GM18868 (cell line): ENCODE results near the gene SHTN1.

Experiments
- ATAC-seq: cut with Tn5 transposase; IDR thresholded peaks from one replicate; pipeline ENCODE4 v1.9.1; 2021; ENCODE audit warnings: mild to moderate bottlenecking, moderate library complexity; ENCODE audit not compliant: unreplicated experiment

The SHTN1 gene

DNA sequence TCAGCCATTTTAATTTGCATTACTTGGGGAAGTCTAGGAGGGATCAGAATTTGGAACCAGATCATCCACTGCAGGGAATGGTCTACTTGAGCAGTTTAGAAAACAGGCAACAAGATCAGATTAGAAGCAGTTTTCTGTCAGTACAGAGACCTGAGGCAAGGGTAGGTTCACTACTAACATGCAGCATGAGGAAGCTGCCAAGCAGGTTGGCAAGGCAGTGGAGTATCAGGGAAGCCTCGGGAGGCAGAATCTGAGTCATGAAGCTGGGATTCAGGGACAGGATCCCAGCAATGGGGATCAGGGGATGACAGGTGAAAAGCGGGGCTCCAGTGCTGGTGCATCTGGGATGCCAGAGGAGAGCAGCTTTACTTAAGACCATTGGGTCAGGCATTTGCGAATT lies 127.6 kb downstream of the SHTN1 start:
- no peak for ATAC-seq

DNA sequence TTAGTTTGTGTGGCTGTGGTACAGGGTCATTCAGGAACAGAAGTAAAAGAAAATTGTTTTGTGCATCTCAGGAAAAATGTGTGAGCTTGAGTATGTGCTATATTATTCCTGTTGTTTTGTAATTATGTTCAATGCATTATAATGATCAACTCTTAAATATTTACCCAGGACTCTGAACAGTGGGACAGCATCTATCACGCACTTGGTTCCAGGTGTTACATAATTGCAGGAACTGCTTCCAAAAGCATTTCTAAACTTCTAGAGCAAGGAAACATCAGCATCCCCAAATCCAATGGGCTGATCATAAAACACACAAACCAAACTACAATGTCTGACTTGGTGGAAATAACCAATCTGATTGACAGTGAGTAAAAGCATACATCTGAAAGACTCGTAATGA lies 129.1 kb downstream of the SHTN1 start:
- no peak for ATAC-seq

DNA sequence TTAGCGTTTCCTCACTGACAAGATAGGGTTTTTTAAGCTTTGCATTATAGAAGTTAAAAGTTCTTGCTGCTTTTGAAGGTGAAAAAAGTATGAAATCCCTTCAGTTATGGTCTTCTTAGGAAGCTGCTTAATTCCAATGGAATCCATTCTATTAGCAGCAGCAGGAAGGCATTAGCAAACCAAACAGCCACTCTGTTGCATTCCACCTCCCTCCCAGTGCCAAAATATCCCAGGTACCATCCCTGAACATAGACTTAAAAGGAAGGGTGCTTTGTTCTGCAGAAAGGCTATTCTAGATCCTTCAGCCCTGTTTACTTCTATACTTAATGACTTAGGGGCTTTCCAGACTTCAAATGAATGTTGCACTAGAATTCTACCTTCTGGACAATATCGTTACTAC lies 131.9 kb downstream of the SHTN1 start:
- no peak for ATAC-seq

DNA sequence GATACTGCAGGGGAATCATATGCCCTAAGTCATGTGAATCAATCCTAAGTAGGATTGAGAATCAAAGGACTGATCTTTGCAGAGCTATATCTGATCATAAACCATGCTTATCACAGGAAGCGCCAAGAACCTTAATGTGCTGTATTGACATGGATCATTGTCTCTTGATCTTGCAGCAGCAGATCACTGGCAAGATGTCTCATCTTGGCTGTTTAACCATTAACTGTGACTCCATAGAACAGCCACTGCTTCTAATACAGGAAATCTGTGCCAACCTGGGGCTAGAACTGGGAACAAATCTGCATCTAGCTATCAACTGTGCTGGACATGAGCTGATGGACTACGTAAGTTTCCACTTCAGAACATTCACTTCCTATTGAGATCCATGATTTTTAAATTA lies 134.0 kb downstream of the SHTN1 start:
- no peak for ATAC-seq

DNA sequence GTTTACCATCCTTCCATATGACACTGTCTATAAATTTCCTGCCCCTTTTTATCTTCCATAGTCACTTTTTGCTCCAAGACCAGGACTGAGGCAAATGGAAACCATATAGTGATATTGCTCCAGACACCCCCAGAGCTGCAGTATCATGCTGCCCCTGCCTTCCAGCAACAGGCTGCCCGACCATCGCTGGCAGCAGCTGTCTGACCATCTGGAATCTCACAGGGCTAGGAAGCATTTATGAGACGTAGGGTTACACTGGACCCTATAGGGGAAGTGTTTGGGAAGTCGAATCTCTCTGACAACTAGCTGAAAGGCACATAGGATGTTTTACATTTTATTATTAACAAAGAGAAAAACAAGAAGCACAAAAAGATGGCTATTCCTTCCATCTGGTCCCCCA lies 136.3 kb downstream of the SHTN1 start:
- ATAC-seq, result no peak

DNA sequence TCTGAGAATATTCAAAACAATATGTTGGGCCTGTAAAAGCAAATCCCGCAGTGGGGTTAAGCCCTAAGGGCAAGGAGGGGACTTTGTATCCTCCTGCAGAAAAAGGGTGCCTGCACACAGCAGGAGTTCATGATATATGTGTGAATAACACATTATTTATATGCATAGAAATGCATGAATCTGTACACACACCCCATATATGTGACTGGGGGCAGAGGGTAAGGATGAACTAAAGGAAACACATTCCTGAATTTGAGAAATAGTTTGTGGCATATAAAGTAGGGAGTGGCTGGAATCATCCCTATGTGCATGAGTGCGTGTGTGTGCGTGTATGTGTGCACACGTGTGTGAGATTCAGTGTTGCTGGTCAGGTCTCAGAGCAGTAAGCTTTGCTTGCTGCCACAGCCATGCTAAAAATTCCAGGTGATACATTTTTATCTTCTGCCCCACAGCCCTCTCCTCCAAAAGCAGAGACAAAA lies 136.8 kb downstream of the SHTN1 start:
- no peak for ATAC-seq

DNA sequence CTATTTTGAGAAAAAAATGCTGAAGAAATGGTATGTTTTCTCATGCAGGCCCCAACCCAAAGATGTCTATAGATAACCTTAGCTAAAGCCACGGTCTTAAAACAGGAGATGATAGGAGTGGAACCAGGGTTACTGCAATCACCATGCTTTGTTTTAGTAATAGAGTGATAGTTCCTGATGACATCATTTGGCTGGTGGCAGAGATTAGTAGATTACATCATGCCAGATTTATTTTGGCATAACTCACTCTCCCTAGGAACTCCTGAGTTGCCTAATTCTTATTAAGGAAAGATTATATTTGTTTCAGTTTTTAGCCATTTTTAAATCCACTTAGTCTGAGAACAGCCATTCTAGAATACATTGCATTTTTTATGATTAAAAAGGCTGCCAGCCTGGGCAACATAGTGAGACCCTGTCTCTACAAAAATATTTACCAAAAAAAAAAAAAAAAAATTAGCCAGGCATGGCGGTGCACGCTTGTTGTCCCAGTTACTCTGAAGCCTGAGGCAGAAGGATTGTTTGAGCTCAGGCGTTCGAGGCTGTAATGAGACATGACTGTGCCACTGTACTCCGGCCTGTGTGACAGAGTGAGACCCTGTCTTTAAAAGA lies 137.9 kb downstream of the SHTN1 start:
- ATAC-seq, result no peak

DNA sequence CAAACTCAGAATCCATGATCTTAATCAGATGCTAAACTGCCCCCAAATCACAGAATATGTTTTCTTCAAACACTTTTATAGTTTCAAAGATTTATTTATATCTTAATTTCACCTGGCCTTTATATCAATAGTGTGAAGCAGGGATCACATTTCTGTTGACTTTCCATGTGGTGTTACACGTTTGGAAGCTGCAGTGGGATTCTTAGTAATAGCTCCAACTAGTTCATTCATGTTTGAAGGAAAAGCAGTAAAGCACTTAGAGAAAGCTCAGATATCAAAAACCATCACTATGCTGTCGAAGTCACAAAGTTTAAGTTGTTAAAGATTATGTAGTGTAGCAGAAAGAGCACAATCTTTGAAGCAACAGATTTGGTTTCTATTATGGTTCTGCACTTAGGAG lies 138.9 kb downstream of the SHTN1 start:
- ATAC-seq, result no peak

DNA sequence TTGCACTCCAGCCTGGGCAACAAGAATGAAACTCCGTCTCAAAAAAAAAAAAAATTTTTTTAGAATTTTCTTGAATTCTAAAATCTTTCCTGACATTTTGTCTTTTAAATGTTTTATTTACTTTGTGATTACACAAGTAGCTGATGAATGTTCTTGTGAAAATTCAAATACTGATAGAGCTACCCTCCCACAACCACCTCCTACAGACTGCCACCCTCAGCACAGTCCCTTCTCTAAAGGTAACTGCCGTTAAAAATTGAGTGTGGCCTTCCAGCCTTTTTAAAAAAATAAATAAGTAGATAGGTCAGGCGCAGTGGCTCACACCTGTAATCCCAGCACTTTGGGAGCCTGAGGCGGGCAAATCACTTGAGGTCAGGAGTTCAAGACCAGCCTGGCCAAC lies 140.6 kb downstream of the SHTN1 start:
- no peak for ATAC-seq

DNA sequence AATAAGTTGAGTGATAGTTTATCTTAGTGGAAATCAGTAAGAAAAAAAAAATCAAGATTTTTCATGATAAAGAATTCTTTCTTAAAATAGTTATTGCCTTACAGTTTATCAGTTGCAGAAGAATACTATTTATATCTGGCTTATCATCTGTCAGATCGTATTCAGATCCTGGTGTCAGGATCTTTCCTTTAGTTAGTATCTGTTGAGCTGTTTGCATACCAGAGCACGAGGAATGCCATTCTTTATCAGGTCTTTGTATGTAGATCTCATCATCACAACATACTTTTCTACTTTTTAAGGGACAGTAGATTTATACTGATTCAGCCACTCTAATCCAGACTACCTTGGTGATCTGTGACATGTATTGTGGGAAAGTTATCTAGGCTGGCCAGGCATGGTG lies 143.2 kb downstream of the SHTN1 start:
- no peak for ATAC-seq

DNA sequence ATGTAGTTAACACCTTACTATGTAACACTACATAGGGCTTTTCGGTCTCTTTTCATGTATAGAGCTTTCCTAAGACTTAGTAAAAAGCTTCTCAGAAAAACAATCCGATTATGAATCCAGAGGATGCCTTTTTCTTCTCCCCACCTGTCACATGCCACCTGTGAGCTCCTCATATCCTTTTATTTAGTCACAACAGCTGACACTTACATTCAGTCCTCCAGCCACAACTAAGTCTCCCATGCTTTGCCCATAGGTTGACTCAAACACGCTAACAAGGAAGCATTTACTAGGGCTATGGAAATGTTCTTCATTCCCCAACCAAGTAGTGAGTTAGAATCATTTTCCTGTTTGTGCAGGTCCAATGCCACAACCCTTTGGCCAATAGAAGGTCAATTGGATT lies 147.8 kb downstream of the SHTN1 start:
- ATAC-seq, result no peak

DNA sequence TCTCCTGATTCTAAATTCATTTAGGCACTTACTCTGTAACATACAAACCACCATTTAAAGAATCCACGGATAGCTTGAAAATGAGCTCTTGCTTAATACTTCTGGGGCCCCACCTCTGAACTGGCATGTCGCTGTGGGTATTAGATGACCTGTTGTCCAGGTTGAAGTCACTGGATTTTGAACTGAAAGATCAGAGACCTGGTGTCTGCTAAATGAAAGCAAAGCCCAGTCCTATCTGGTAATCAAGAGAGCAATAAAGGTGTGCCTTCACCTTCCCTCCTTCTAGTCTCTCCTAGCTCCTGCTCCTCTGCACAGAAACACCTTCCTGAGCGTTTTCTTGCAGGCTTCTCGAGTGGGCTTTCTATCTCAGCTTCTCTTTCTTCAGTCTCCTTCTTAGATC lies 151.3 kb downstream of the SHTN1 start:
- ATAC-seq, result no peak

DNA sequence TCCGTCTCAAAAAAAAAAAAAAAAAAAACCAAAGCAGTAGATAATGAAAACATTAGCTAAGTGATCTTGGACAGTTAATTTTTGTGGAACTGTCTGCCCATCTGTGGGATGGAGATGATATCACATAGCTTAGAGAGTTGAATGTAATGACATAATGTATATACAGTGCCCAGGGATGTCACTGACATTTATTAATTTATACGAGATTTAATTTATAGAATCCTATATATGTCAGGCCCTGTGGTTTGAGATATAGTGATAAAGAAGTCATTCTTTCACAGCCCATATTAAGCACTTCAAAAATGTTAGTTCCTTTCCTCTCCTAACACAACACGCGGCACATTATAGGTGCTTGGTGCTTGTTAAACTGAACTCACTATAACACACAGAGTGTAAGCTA lies 151.7 kb downstream of the SHTN1 start:
- no peak for ATAC-seq

DNA sequence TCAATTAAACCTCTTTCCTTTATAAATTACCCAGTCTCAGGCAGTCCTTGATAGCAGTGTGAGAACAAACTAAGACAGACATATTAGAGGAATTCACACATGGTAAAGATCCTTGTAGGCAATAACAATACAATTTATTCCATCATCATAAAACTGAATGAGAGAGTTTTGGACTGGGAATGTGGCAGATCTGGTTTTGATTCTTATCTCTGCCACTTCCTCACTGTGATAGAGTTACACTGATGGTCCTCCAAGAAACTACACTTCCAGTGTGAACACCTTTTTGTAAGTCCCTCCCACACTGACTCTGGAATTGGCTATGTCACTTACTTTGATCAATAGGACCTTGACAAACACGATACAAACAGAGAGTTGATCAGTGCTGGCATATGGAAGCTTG lies 152.7 kb downstream of the SHTN1 start:
- ATAC-seq, result no peak

DNA sequence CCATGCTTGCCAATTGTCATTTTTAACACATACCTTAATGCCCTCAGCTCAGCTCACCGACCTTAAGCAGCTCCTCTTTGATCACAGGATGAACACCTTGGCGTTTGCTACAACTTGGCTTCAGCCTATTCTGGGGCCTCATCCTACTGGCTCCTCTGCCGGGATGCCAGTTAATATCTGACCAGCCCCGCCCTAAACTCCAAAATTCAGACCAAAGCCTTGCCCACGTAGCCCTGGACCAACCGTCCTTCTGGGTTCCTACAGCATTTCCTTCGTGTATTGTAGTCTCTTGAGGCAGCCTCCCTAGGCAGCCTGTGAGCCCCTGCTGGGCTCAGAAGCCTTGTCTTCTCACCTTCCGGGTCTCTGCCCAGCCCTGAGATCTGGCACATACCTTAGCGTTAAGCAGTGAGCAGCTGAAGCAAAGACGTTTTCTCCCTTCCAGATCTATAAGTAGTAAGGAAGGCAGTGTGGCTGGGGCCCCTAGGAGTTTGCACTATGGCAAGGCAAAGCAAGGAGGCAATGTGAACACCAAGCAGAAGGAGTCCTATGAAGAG lies 154.9 kb downstream of the SHTN1 start:
- ATAC-seq, result no peak

DNA sequence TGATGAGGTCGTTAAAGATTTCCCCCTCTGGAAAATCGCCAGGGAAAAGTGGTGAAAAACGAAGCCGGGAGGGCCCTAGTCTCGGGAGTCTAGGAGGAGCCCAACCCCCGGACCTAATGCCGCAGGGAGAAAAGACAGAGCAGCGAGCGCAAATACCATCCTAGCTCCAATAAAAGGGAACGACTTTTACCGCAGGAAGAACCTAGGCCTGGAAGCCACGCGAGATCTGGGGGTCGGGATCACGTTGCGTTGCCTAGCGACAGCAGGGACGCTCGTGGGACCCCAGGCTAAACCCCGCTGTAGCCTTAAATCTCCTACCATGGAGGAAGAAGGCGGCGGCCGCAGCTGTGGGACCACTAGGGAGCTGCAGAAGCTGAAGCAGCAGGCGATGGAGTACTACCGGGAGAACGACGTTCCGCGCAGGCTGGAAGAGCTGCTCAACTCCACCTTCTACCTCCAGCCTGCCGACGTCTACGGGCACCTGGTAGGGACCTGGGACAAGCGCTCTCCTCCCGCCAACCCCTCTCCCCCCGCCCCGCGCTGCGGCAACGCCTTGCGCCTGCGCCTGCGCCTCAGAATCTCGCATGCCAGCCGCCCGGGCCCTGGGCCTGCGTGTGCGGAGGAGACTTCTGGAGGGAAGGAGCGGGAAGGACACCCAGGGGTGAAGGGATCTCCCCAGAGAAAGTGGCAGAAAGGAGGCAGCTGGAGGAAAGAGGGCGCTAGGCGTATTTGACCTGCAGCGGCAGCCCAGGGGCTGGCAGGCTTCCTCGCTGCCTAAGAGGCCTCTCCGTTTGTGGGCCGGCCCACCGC lies 155.5 kb downstream of the SHTN1 start, which contains the start of gene ENO4:
Gene ENO4 (plus strand): TSS at position 252 of the 810 bp plus-strand sequence. CDS start 68 bp downstream, at position 320.
- peak; percentile 59 for ATAC-seq

DNA sequence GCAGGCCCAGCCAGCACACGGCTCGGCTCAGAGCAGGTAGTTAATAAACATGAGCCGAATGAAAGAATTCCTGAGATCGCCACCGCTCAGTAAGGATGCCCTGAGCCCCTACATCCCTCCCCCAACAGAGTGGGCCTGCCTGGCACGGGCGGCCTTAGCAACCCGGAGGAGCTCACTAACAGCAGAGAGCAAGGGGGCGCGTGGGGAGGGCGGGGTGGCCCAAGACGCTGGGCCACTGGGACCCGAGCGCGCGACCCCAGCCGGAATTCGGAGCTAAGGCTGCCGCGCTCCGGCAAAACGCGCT lies 156.1 kb downstream of the SHTN1 start:
- peak; percentile 11 for ATAC-seq

DNA sequence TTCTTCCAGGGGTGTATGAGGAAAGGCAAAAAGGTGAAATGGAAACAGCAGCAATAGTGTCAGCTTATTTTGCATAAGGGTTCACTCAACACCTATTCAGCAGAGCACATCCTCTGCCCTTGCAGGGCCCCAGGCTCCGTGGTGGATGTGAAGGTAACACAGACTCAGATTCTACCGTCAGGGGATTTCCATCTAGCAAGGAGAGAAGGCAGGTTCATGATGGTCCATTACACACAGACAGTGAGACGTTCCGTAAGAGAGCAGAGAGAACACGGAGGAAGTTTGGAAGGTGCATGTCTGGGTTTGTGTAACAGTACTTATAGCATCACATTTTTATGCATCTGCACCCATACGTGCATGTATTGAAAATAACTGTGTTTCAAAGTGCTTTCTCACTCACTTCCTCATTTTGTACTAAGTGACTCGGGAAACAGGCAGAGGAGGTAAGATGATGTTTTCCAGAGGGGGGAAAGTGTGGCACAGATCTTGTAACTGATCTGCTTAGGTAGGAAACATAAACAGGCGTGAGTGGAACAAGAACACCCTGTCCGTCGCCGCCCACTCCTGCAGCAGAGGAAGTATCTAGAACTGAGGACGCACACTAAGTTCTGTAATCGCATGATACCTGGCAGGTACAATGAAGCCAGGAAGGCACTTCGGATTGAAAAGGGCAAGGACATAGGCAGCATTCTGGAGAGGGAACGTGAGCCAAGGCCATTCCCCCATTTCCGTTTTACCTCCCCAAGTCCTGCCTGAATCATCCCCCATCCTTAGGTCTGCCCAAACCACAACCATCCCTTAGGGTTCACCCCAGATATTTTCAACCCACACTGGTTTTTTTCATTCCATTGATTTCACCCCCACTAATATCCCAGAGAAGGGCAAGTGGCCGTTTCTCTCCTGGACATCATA lies 156.7 kb downstream of the SHTN1 start:
- ATAC-seq, result peak; percentile 82

DNA sequence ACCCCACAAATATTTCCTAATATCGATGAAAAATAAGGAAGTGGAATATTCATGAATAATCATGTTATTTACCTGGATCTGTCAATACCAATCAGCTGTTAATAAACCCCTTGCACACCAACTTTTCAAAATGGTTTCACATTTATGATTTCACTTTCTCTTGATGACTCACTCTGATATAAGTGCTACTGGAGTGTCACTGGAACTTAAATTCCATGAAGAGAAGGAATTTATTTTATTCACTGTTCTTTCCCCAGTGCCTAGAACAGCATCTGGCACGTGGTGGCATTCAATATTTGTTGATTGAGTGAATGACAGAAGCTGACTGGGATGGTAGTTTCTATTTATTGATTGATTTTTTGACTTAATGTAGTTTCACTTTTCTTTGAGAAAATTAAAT lies 159.2 kb downstream of the SHTN1 start:
- no peak for ATAC-seq

DNA sequence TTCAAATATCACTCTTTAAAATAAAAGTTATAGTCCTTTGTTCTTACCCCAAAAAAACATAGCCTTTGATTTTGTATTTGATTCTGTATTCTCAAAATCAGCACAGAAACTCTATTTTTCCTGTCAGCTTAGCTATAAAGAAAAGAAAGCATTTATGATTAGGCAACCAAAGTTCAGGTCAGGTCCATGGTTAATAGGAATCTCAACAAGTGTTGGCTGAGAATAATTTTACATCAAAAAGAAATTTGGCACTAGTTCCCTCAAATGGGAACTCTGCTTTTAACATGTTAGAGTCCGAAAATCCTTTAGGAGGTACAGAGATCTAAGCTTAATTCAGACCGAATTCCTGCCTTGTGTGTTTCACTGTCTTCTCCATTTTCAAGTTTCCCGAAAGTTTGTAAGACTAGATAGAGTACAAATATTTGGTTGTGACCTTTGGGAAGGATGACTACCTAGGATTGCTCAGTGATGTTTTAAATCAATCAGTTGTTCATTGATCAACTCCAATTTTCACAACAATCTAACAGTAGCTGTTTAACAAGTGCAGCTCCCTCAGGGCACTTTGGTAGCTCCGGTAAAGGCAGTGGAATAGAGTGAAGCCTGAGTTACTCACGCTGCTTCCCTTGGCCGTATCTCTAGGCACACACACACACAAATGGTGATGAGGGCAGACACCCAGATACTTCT lies 164.5 kb downstream of the SHTN1 start:
- no peak for ATAC-seq
